WTC11 (cell line): Measurements from ENCODE around the gene PFN2. TPM values are rescaled to one million over a fixed set of nuclear protein-coding genes. Genes with fewer than 3 reads are reported as not detected.

ENCODE experiments used
- ATAC-seq: fragments of 200-7000 bp; cut with Tn5 transposase; 2 replicates; pipeline ENCODE4 v1.10.0; 2021; ENCODE audit warnings: mild to moderate bottlenecking, moderate library complexity
- CTCF ChIA-PET: fragments of 300-600 bp; sonication (Branson Sonifier 250); formaldehyde crosslinking; loops from one replicate; lab custom pipeline; 2021; ENCODE audit warnings: antibody characterized with exemption; lab: Charles Lee
- POLR2A ChIA-PET: fragments of 350-600 bp; sonication (Branson Sonifier 250); formaldehyde crosslinking; loops from one replicate; lab custom pipeline; 2021; ENCODE audit warnings: antibody characterized with exemption; lab: Charles Lee
- DNase-seq: peaks from one replicate; pipeline ENCODE4 v3.0.0; 2021; ENCODE audit warnings: low spot score
- H3K27ac Mint-ChIP-seq: 2 replicates; pipeline ENCODE4 v1.8.0; 2021; ENCODE audit warnings: mixed read lengths
- H3K27me3 Mint-ChIP-seq: 2 replicates; pipeline ENCODE4 v1.8.0; 2021; ENCODE audit warnings: low read depth, mild to moderate bottlenecking, moderate library complexity, mixed read lengths
- H3K36me3 Mint-ChIP-seq: 2 replicates; pipeline ENCODE4 v1.8.0; 2021; ENCODE audit warnings: mixed read lengths
- H3K4me1 Mint-ChIP-seq: 2 replicates; pipeline ENCODE4 v1.8.0; 2022; ENCODE audit warnings: mixed read lengths
- H3K4me3 Mint-ChIP-seq: 2 replicates; pipeline ENCODE4 v1.8.0; 2021; ENCODE audit warnings: mild to moderate bottlenecking, moderate library complexity, mixed read lengths
- H3K9me3 Mint-ChIP-seq: 2 replicates; pipeline ENCODE4 v1.8.0; 2021; ENCODE audit warnings: mixed read lengths
- CREB1 ChIP-seq: sonication (generic); formaldehyde crosslinking; IDR thresholded peaks from 2 replicates; pipeline ENCODE4 v1.8.0; 2023; ENCODE audit warnings: mild to moderate bottlenecking, missing genetic modification reagents
- CREM ChIP-seq: sonication (generic); formaldehyde crosslinking; IDR thresholded peaks from 2 replicates; pipeline ENCODE4 v1.8.1; 2022; ENCODE audit warnings: mild to moderate bottlenecking, missing genetic modification reagents, moderate library complexity
- CTCF ChIP-seq: fragments of 200-600 bp; IDR thresholded peaks from 2 replicates; pipeline ENCODE4 v1.8.0; 2022; ENCODE audit warnings: antibody characterized with exemption
- E2F4 ChIP-seq: sonication (generic); formaldehyde crosslinking; IDR thresholded peaks from 2 replicates; pipeline ENCODE4 v1.8.1; 2022; ENCODE audit warnings: low read depth, mild to moderate bottlenecking, moderate library complexity, missing genetic modification reagents, borderline replicate concordance
- E2F5 ChIP-seq: sonication (generic); formaldehyde crosslinking; IDR thresholded peaks from 2 replicates; pipeline ENCODE4 v1.8.1; 2022; ENCODE audit warnings: mild to moderate bottlenecking, moderate library complexity, missing genetic modification reagents
- ESRRA ChIP-seq: sonication (generic); formaldehyde crosslinking; IDR thresholded peaks from 2 replicates; pipeline ENCODE4 v1.8.1; 2022; ENCODE audit warnings: mild to moderate bottlenecking, missing genetic modification reagents, borderline replicate concordance
- HMGA2 ChIP-seq: fragments of 250-450 bp; sonication (Bioruptor Pico); IDR thresholded peaks from 2 replicates; pipeline ENCODE4 v1.4.0; 2021; ENCODE audit warnings: mild to moderate bottlenecking, moderate library complexity
- MAX ChIP-seq: sonication (generic); formaldehyde crosslinking; IDR thresholded peaks from 2 replicates; pipeline ENCODE4 v1.8.0; 2022; ENCODE audit warnings: mild to moderate bottlenecking, missing genetic modification reagents
- NR1H2 ChIP-seq: sonication (generic); formaldehyde crosslinking; IDR thresholded peaks from 2 replicates; pipeline ENCODE4 v1.9.0; 2021; ENCODE audit warnings: mild to moderate bottlenecking, moderate library complexity, missing genetic modification reagents
- NR3C1 ChIP-seq: sonication (generic); formaldehyde crosslinking; conservative IDR thresholded peaks from 2 replicates; pipeline ENCODE4 v1.8.1; 2023; ENCODE audit warnings: low read depth, mild to moderate bottlenecking, missing genetic modification reagents
- PRRX2 ChIP-seq: fragments of 250-450 bp; sonication (Bioruptor Pico); IDR thresholded peaks from 2 replicates; pipeline ENCODE4 v1.8.0; 2021; ENCODE audit warnings: mild to moderate bottlenecking
- SP1 ChIP-seq: sonication (generic); formaldehyde crosslinking; conservative IDR thresholded peaks from 2 replicates; pipeline ENCODE4 v1.8.1; 2022; ENCODE audit warnings: missing genetic modification reagents
- TCF7 ChIP-seq: sonication (generic); formaldehyde crosslinking; IDR thresholded peaks from 2 replicates; pipeline ENCODE4 v1.8.0; 2022; ENCODE audit warnings: mild to moderate bottlenecking, low read depth, missing genetic modification reagents, moderate library complexity
- TEAD1 ChIP-seq: sonication (generic); formaldehyde crosslinking; IDR thresholded peaks from 2 replicates; pipeline ENCODE4 v1.8.0; 2022; ENCODE audit warnings: mild to moderate bottlenecking, missing genetic modification reagents
- ZNF121 ChIP-seq: sonication (generic); formaldehyde crosslinking; IDR thresholded peaks from 2 replicates; pipeline ENCODE4 v1.8.0; 2023; ENCODE audit warnings: missing genetic modification reagents
- ZNF138 ChIP-seq: sonication (generic); formaldehyde crosslinking; conservative IDR thresholded peaks from 2 replicates; pipeline ENCODE4 v1.8.1; 2022; ENCODE audit warnings: mild to moderate bottlenecking, moderate library complexity, missing genetic modification reagents
- ZNF219 ChIP-seq: sonication (generic); formaldehyde crosslinking; IDR thresholded peaks from 2 replicates; pipeline ENCODE4 v1.8.0; 2023; ENCODE audit warnings: missing genetic modification reagents, mild to moderate bottlenecking, borderline replicate concordance
- ZNF317 ChIP-seq: sonication (generic); formaldehyde crosslinking; IDR thresholded peaks from 2 replicates; pipeline ENCODE4 v1.8.1; 2023; ENCODE audit warnings: low read depth, mild to moderate bottlenecking, moderate library complexity, missing genetic modification reagents, borderline replicate concordance
- ZNF396 ChIP-seq: fragments of 250-450 bp; sonication (Bioruptor Pico); IDR thresholded peaks from 2 replicates; pipeline ENCODE4 v1.8.0; 2021; ENCODE audit warnings: mild to moderate bottlenecking, moderate library complexity, borderline replicate concordance
- ZNF671 ChIP-seq: fragments of 250-450 bp; sonication (Bioruptor Pico); IDR thresholded peaks from 2 replicates; pipeline ENCODE4 v1.8.0; 2021; ENCODE audit warnings: mild to moderate bottlenecking
- total RNA-seq: library from RNA; stranded (reverse); gene quantifications from 3 replicates; pipeline ENCODE4 v1.2.3, GENCODE V29; 2021
- TF ChIP-seq, protein P1 (sequence below): sonication (generic); formaldehyde crosslinking; IDR thresholded peaks from 2 replicates; pipeline ENCODE4 v1.8.0; 2023; ENCODE audit warnings: missing genetic modification reagents
- TF ChIP-seq, protein P2 (sequence below): sonication (generic); formaldehyde crosslinking; IDR thresholded peaks from 2 replicates; pipeline ENCODE4 v1.8.1; 2022; ENCODE audit warnings: missing genetic modification reagents, borderline replicate concordance
- TF ChIP-seq, protein P3 (sequence below): sonication (generic); formaldehyde crosslinking; IDR thresholded peaks from 2 replicates; pipeline ENCODE4 v1.8.1; 2023; ENCODE audit warnings: mild to moderate bottlenecking, missing genetic modification reagents, moderate library complexity
- TF ChIP-seq, protein P4 (sequence below): sonication (generic); formaldehyde crosslinking; IDR thresholded peaks from 2 replicates; pipeline ENCODE4 v1.8.0; 2023; ENCODE audit warnings: mild to moderate bottlenecking, missing genetic modification reagents
- TF ChIP-seq, protein P5 (sequence below): fragments of 250-450 bp; sonication (Bioruptor Pico); IDR thresholded peaks from 2 replicates; pipeline ENCODE4 v1.9.0; 2021; ENCODE audit warnings: mild to moderate bottlenecking

The PFN2 gene
- total RNA-seq, 1 experiment from 2014 or later = 158 TPM

GRCh38 chr3:149992416-149993058 is 21.8 kb upstream of the PFN2 start:
- ChIA-PET POLR2A (no interaction called here), CTCF (interaction anchor here (0.7 to 1.6 kb wide), 6 partner anchors 16 to 333 kb away, joined by 3 to 6 read pairs (median 3); no protein-coding TSS in a partner anchor)
- H3K4me1 Mint-ChIP-seq = peaks cover 32% of the 10 kb centered on the region
- ATAC-seq (peak; percentile 99), DNase-seq (peak; percentile 32)
- H3K4me3 Mint-ChIP-seq = no peak overlapping the region
- H3K27ac Mint-ChIP-seq = no peak overlapping the region
- peaks cover 17% of the 10 kb centered on the region for H3K36me3 Mint-ChIP-seq
- H3K9me3 Mint-ChIP-seq = peaks cover 24% of the 10 kb centered on the region
- TF ChIP-seq, protein P1, sequence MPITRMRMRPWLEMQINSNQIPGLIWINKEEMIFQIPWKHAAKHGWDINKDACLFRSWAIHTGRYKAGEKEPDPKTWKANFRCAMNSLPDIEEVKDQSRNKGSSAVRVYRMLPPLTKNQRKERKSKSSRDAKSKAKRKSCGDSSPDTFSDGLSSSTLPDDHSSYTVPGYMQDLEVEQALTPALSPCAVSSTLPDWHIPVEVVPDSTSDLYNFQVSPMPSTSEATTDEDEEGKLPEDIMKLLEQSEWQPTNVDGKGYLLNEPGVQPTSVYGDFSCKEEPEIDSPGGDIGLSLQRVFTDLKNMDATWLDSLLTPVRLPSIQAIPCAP (CRISPR knock-in tag) = no peak
- no peak for TF ChIP-seq ESRRA
- TF ChIP-seq TCF7 (CRISPR knock-in tag) = no peak
- TF ChIP-seq ZNF317 = no peak
- TF ChIP-seq TEAD1 (CRISPR knock-in tag) = no peak
- no peak for TF ChIP-seq ZNF671
- TF ChIP-seq CREB1 (CRISPR knock-in tag) = no peak
- TF ChIP-seq, protein P2, sequence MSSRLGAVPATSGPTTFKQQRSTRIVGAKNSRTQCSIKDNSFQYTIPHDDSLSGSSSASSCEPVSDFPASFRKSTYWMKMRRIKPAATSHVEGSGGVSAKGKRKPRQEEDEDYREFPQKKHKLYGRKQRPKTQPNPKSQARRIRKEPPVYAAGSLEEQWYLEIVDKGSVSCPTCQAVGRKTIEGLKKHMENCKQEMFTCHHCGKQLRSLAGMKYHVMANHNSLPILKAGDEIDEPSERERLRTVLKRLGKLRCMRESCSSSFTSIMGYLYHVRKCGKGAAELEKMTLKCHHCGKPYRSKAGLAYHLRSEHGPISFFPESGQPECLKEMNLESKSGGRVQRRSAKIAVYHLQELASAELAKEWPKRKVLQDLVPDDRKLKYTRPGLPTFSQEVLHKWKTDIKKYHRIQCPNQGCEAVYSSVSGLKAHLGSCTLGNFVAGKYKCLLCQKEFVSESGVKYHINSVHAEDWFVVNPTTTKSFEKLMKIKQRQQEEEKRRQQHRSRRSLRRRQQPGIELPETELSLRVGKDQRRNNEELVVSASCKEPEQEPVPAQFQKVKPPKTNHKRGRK = no peak
- no peak for TF ChIP-seq MAX (CRISPR knock-in tag)
- no peak for TF ChIP-seq CREM
- TF ChIP-seq PRRX2 (CRISPR knock-in tag) = no peak
- TF ChIP-seq, protein P3, sequence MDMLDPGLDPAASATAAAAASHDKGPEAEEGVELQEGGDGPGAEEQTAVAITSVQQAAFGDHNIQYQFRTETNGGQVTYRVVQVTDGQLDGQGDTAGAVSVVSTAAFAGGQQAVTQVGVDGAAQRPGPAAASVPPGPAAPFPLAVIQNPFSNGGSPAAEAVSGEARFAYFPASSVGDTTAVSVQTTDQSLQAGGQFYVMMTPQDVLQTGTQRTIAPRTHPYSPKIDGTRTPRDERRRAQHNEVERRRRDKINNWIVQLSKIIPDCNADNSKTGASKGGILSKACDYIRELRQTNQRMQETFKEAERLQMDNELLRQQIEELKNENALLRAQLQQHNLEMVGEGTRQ (CRISPR knock-in tag) = no peak
- TF ChIP-seq HMGA2 = no peak
- TF ChIP-seq ZNF138 (CRISPR knock-in tag) = no peak
- no peak for TF ChIP-seq NR1H2 (CRISPR knock-in tag)
- TF ChIP-seq CTCF = no peak
- no peaks in the 10 kb centered on the region for H3K27me3 Mint-ChIP-seq

DNA sequence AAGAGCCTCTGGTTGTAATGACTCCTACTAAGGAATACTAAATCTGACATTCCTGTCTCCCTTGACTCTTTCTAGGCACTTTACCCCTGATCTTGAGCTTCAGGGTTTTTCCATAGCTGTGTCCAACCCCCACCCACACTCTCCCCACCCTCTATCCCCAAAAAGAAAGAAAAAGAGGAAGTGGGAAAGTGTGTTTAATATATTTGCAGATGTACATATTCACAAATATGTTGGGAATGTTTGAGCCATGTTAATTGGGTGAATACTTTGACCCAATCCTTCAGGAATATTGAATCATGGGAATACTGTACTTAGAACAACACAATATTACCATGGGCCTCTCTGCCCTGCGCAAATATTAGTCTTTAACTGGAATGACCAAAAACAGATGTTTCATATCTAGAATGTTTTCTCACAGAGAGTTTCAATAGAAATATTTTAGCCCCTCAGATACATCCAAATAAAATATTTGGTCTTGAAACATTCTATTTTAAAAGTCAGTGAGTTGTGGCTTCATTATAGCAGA is 19.8 kb upstream of the PFN2 start:
- ATAC-seq = no peak
- DNase-seq = no peak
- peaks cover 21% of the 10 kb centered on the region for H3K9me3 Mint-ChIP-seq
- H3K27ac Mint-ChIP-seq = no peak overlapping the region
- peaks cover 17% of the 10 kb centered on the region for H3K36me3 Mint-ChIP-seq
- ChIA-PET CTCF (interaction anchor here (1.5 kb wide), 1 partner anchor 194 kb away, joined by 6 read pairs; no protein-coding TSS in a partner anchor), POLR2A (no interaction called here)
- no peaks in the 10 kb centered on the region for H3K27me3 Mint-ChIP-seq
- H3K4me1 Mint-ChIP-seq = peaks cover 32% of the 10 kb centered on the region
- no peak overlapping the region for H3K4me3 Mint-ChIP-seq
- TF ChIP-seq SP1 (CRISPR knock-in tag) (no peak), ZNF121 (no peak), ZNF219 (CRISPR knock-in tag) (no peak), NR3C1 (CRISPR knock-in tag) (no peak), E2F4 (CRISPR knock-in tag) (no peak), TCF7 (CRISPR knock-in tag) (no peak), ZNF396 (CRISPR knock-in tag) (no peak), NR1H2 (CRISPR knock-in tag) (no peak), E2F5 (CRISPR knock-in tag) (no peak)
- TF ChIP-seq, protein P4, sequence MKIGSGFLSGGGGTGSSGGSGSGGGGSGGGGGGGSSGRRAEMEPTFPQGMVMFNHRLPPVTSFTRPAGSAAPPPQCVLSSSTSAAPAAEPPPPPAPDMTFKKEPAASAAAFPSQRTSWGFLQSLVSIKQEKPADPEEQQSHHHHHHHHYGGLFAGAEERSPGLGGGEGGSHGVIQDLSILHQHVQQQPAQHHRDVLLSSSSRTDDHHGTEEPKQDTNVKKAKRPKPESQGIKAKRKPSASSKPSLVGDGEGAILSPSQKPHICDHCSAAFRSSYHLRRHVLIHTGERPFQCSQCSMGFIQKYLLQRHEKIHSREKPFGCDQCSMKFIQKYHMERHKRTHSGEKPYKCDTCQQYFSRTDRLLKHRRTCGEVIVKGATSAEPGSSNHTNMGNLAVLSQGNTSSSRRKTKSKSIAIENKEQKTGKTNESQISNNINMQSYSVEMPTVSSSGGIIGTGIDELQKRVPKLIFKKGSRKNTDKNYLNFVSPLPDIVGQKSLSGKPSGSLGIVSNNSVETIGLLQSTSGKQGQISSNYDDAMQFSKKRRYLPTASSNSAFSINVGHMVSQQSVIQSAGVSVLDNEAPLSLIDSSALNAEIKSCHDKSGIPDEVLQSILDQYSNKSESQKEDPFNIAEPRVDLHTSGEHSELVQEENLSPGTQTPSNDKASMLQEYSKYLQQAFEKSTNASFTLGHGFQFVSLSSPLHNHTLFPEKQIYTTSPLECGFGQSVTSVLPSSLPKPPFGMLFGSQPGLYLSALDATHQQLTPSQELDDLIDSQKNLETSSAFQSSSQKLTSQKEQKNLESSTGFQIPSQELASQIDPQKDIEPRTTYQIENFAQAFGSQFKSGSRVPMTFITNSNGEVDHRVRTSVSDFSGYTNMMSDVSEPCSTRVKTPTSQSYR (CRISPR knock-in tag) = no peak
- TF ChIP-seq, protein P5, sequence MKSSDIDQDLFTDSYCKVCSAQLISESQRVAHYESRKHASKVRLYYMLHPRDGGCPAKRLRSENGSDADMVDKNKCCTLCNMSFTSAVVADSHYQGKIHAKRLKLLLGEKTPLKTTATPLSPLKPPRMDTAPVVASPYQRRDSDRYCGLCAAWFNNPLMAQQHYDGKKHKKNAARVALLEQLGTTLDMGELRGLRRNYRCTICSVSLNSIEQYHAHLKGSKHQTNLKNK (CRISPR knock-in tag) = no peak
